Keratinocyte (primary cell): ENCODE results near the gene ACSL3. TPM values are rescaled to one million over a fixed set of nuclear protein-coding genes. Genes with fewer than 3 reads are reported as not detected.

Experiments used
- DNase-seq: peaks from one replicate; pipeline ENCODE4 v3.0.0-alpha.2; 2011; ENCODE audit warnings: low read depth, missing footprints, low spot score
- FAIRE-seq: peaks from 2 replicates; lab custom pipeline; 2011; peaks lifted over from hg19 to GRCh38; lab: Jason Lieb, UNC
- H2AFZ ChIP-seq: 2 replicates; pipeline ENCODE4 v1.6.0; 2012; ENCODE audit warnings: low read length, control low read depth, inconsistent platforms; ENCODE audit not compliant: control insufficient read depth
- H3K27ac ChIP-seq: 2 replicates; pipeline ENCODE4 v1.5.1; 2011; ENCODE audit warnings: low read length; ENCODE audit not compliant: control insufficient read depth, insufficient read depth
- H3K27me3 ChIP-seq: 3 replicates; pipeline ENCODE4 v1.6.0; 2011; ENCODE audit warnings: low read length; ENCODE audit not compliant: control insufficient read depth, insufficient read depth; ENCODE audit errors: extremely low read depth
- H3K36me3 ChIP-seq, 2 experiments: 2 replicates in 1 of 2; 3 replicates in 1 of 2; pipeline ENCODE4 v1.5.1; 2011; ENCODE audit warnings: low read length in 2 of 2, mild to moderate bottlenecking in 1 of 2; ENCODE audit not compliant: control insufficient read depth in 2 of 2, insufficient read depth in 2 of 2; ENCODE audit errors: extremely low read depth in 1 of 2
- H3K4me1 ChIP-seq: 3 replicates; pipeline ENCODE4 v1.5.1; 2011; ENCODE audit warnings: low read length; ENCODE audit not compliant: control insufficient read depth, insufficient read depth; ENCODE audit errors: extremely low read depth
- H3K4me2 ChIP-seq: 3 replicates; pipeline ENCODE4 v1.6.0; 2011; ENCODE audit warnings: low read depth, low read length; ENCODE audit not compliant: control insufficient read depth, insufficient read depth; ENCODE audit errors: extremely low read depth
- H3K4me3 ChIP-seq, 3 experiments: fragments of 200-600 bp in 1 of 3; sonication (generic) in 1 of 3; 2 replicates in 2 of 3; 3 replicates in 1 of 3; pipeline ENCODE4 v1.5.1; 2011 to 2016; ENCODE audit warnings: low read length in 3 of 3, mild to moderate bottlenecking in 3 of 3, control low read depth in 2 of 3, inconsistent platforms in 1 of 3, low read depth in 1 of 3, mixed read lengths in 1 of 3, mixed run types in 1 of 3, moderate library complexity in 1 of 3; ENCODE audit not compliant: control insufficient read depth in 2 of 3, insufficient read depth in 2 of 3; ENCODE audit errors: extremely low read depth in 1 of 3
- H3K79me2 ChIP-seq: 2 replicates; pipeline ENCODE4 v1.6.0; 2012; ENCODE audit warnings: low read length; ENCODE audit not compliant: control insufficient read depth, insufficient read depth
- H3K9ac ChIP-seq: 3 replicates; pipeline ENCODE4 v1.6.0; 2011; ENCODE audit warnings: low read length; ENCODE audit not compliant: control insufficient read depth, insufficient read depth; ENCODE audit errors: extremely low read depth
- H3K9me1 ChIP-seq: 3 replicates; pipeline ENCODE4 v1.6.0; 2011; ENCODE audit warnings: low read length; ENCODE audit not compliant: control insufficient read depth, insufficient read depth; ENCODE audit errors: extremely low read depth
- H3K9me3 ChIP-seq: 2 replicates; pipeline ENCODE4 v1.5.1; 2012; ENCODE audit warnings: low read depth, low read length; ENCODE audit not compliant: control insufficient read depth
- H4K20me1 ChIP-seq: 3 replicates; pipeline ENCODE4 v1.6.0; 2011; ENCODE audit warnings: low read length; ENCODE audit not compliant: control insufficient read depth, insufficient read depth; ENCODE audit errors: extremely low read depth
- EZH2 ChIP-seq: IDR thresholded peaks from one replicate; pipeline ENCODE4 v1.6.1; 2012; ENCODE audit warnings: inconsistent platforms, mild to moderate bottlenecking, low read length, moderate library complexity
- dilution Hi-C: fragments of 300-500 bp; cut with MboI; formaldehyde crosslinking; loops from one replicate; pipeline ENCODE4 v1.7.0; 2020; ENCODE audit warnings: low sequenced_read_pairs; ENCODE audit not compliant: extremely low pct_ligation_motif_present
- polyA plus RNA-seq, 5 experiments: library from polyadenylated mRNA; depleted of rRNA in 3 of 5; stranded (reverse) in 3 of 5; stranded (forward) in 1 of 5; unstranded in 1 of 5; fragments of >200 nt; gene quantifications; 1 replicate in 1 of 5; 2 replicates in 3 of 5; 3 replicates in 1 of 5; pipeline versions ENCODE4 v1.2.1 to v1.2.3, GENCODE V29; 2011 to 2012; ENCODE audit warnings: missing spikeins in 2 of 5, low read depth in 1 of 5, low replicate concordance in 1 of 5
- TF ChIP-seq, protein P1 (sequence below), 3 experiments: IDR thresholded peaks in 1 of 3; conservative IDR thresholded peaks in 1 of 3; optimal IDR thresholded peaks in 1 of 3; 2 replicates in 2 of 3; 3 replicates in 1 of 3; pipeline versions ENCODE3 to v1.5.1; 2011; ENCODE audit warnings: low read length in 3 of 3, mild to moderate bottlenecking in 3 of 3, moderate library complexity in 2 of 3, control low read depth in 1 of 3, inconsistent platforms in 1 of 3; ENCODE audit not compliant: insufficient read depth in 2 of 3; ENCODE audit errors: extremely low read depth in 1 of 3

Gene ACSL3
- polyA plus RNA-seq, 1 donor (not counting 4 experiments of a cell fraction or from before 2014, with no cell fraction given): 197 TPM

DNA sequence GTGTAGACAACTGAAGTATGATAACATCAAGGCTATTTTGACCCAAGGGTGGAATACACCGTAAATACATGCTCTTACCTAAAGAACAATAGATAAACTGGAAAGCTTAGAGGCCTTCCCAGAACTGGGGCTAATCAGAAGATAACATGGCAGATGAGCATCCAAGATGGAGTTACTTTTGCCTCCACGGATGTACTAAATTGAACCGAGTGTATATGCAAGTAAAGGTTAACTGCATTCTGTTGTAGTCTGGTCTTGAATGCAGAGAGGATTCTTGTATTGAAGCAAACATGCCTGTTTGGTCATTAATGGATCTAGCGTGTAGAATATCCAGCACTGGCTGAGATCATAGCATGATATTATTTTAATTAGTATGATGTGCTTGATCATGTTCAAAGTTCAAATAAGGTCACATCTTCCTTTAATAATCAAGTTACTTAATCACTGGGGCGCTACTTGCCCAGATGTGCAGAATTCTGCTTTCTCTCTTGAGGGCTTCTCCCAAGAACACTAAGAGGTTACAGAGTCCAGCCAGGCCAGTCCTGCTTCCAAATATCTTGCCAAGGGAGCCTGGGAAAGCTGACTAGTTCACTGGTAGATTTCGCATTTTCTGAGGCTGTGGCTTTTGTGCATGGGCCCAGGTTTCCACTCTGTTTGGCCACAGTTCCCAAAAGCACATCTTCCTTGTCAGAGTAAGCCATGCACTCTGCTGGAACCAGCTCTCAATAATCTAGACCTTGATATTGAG lies 37.5 kb upstream of the ACSL3 start:
- Histone ChIP-seq H3K4me1 (peaks cover 6% of the 10 kb centered on the region), H3K9me3 (no peaks in the 10 kb centered on the region), H3K36me3 (no peaks in the 10 kb centered on the region), H3K4me2 (no peak overlapping the region), H3K9me1 (no peaks in the 10 kb centered on the region), H3K27me3 (no peaks in the 10 kb centered on the region), H3K79me2 (no peaks in the 10 kb centered on the region), H3K4me3 (no peak overlapping the region), H3K27ac (no peak overlapping the region), H3K9ac (no peak overlapping the region), H2AFZ (peak overlapping the region; percentile 50), H4K20me1 (no peaks in the 10 kb centered on the region)
- dilution Hi-C loops: no loop called here
- no peak for TF ChIP-seq EZH2
- TF ChIP-seq, protein P1, sequence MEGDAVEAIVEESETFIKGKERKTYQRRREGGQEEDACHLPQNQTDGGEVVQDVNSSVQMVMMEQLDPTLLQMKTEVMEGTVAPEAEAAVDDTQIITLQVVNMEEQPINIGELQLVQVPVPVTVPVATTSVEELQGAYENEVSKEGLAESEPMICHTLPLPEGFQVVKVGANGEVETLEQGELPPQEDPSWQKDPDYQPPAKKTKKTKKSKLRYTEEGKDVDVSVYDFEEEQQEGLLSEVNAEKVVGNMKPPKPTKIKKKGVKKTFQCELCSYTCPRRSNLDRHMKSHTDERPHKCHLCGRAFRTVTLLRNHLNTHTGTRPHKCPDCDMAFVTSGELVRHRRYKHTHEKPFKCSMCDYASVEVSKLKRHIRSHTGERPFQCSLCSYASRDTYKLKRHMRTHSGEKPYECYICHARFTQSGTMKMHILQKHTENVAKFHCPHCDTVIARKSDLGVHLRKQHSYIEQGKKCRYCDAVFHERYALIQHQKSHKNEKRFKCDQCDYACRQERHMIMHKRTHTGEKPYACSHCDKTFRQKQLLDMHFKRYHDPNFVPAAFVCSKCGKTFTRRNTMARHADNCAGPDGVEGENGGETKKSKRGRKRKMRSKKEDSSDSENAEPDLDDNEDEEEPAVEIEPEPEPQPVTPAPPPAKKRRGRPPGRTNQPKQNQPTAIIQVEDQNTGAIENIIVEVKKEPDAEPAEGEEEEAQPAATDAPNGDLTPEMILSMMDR (optimal IDR thresholded peaks at IDR 0.05 in 1 of 3, IDR thresholded peaks at IDR 0.05 in 1 of 3, conservative IDR thresholded peaks at IDR 0.05 in 1 of 3; ENCODE audit: extremely low read depth in 1 of 3, insufficient read depth in 2 of 3, low read length in 3 of 3): no peak
- FAIRE-seq: no peak
- DNase-seq: no peak

- no peak for DNase-seq
Measured at GRCh38 chr2:222825031-222825430, 35.8 kb upstream of the ACSL3 start.

More at GRCh38 chr2:222825031-222825430, 35.8 kb upstream of the ACSL3 start:
- dilution Hi-C loops: no loop called here
- H3K4me3 ChIP-seq: no peak overlapping the region
- H3K27ac ChIP-seq: no peak overlapping the region
- H3K79me2 ChIP-seq: no peaks in the 10 kb centered on the region
- no peak for FAIRE-seq
- no peak overlapping the region for H3K4me2 ChIP-seq
- H3K27me3 ChIP-seq: no peaks in the 10 kb centered on the region
- no peak overlapping the region for H3K9ac ChIP-seq
- no peaks in the 10 kb centered on the region for H3K4me1 ChIP-seq
- H3K9me1 ChIP-seq: no peaks in the 10 kb centered on the region
- no peaks in the 10 kb centered on the region for H3K9me3 ChIP-seq
- H3K36me3 ChIP-seq: no peaks in the 10 kb centered on the region
- H4K20me1 ChIP-seq: no peaks in the 10 kb centered on the region
- TF ChIP-seq, protein P1 (optimal IDR thresholded peaks at IDR 0.05 in 1 of 3, IDR thresholded peaks at IDR 0.05 in 1 of 3, conservative IDR thresholded peaks at IDR 0.05 in 1 of 3; ENCODE audit: extremely low read depth in 1 of 3, insufficient read depth in 2 of 3, low read length in 3 of 3): no peak
- no peak for TF ChIP-seq EZH2
- peak overlapping the region; percentile 23 for H2AFZ ChIP-seq
